Hindlimb muscle (tissue), 1 donor: ENCODE measurements around the gene PPP4R3A. TPM values are rescaled to one million over a fixed set of nuclear protein-coding genes. Genes with fewer than 3 reads are reported as not detected.
A peak's percentile ranks its signal among the peaks of the same experiment; 100 is the strongest.
"Not testable (repeated sequence)": the region's sequence is repeated elsewhere in the genome, so short reads cannot be mapped to it uniquely, and the experiment has no call there.

Experiments
- DNase-seq: peaks from one replicate; pipeline ENCODE4 v3.0.0-alpha.2; 2013
- polyA plus RNA-seq: library from polyadenylated mRNA; unstranded; fragments of 120-200 nt; gene quantifications from one replicate; pipeline ENCODE4 v1.2.1, GENCODE V29; 2013; ENCODE audit not compliant: insufficient read length

PPP4R3A gene
- 69.7 TPM for polyA plus RNA-seq

DNA sequence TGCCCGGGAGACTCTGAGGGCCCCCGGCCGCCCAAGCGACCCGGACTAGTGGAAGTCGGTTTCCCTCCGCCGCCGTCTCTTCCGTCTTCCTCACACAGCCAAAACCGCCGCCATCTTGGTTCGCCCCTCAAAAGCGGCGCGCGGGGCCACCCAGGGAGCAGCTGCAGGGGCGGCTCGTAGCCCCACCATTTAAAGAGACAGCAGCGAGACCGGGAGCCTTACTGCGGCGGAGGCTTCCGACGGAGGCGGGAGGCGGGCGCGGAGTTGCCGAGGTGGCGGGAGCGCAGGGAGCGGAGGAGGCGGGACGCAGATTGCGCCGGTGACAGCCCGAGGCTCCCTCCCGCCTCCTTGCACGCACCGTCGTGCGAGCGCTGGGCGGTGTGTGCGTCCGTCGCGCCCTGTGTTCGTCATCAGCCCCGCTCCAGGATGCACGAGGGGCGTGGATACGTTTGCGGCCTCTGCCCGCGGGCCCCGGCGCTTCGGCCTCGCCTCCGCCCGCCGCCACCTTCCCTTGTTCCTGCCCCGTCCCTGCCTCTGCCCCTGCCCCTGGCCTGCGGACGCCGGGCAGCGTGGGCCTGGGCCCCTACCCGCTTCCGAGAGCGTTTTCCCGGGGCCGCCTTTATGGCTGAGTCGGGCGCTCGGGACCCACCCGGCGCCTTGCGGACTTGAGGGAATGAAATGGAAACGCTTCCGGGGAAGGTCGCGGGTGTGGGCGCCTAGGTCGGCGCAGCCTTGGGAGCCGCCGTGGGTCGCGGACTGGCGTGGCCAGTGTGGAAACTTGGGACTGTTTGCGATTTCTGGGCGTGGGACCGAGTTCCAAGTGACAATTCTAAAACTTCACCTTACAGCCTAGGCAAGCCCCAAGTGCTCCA, at the start of gene PPP4R3A:
Gene PPP4R3A, minus strand, starts transcription at position 140 of the 872 bp plus-strand sequence. CDS start 663 bp downstream, outside the sequence.
- DNase-seq, result peak; percentile 98

DNA sequence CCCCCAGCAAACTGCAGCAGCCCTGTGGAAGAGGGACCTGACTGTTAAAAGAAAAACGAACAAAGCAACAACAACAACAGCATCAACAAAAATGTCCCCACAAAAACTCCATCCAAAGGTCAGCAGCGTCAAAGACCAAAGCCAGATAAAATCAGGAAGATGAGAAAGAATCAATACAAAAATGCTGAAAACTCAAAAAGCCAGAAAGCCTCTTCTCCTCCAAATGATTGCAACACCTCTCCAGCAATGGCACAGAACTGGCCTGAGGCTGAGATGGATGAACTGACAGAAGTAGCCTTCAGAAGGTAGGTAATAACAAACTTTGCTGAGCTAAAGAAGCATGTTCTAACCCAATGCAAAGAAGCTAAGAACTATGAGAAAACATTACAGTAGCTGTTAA, 45.4 kb upstream of the PPP4R3A start:
- DNase-seq, result no peak

DNA sequence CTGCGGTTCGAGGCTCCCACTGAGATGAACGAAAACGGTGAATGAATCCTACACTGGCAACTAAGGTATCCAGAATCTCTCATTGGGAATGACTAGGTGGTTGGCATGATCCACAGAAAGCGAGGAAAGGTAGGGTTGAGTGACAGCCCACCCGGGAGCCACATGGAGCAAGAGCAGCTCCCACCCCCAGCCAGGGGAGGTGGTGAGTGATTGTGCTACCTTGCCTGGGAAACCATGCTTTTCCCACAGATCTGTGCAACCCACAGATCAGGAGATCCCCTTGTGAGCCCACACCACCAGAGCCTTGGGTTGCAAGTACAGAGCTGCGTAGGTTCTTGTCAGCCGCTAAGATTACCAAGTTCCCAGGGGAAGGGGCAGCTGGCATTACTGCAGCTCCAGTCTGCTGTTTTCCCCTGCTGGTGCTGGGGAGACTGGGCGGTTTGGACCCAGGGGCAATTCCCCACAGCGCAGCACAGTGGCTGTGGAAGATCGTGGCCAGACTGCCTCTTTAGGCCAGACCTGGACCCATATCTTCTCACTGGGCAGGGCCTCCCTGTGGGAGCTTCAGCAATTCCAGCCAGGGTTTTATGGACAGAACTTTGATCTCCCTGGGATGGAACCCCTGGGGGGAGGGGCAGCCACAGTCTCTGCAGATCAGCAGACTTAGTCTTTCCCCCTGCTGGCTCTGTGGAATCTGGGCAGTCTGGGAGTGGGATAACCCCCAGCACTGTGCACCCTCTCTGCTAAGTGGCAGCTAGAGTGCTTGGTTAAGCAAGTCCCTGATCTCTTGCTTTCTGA, 44.6 kb upstream of the PPP4R3A start:
- no peak for DNase-seq

DNA sequence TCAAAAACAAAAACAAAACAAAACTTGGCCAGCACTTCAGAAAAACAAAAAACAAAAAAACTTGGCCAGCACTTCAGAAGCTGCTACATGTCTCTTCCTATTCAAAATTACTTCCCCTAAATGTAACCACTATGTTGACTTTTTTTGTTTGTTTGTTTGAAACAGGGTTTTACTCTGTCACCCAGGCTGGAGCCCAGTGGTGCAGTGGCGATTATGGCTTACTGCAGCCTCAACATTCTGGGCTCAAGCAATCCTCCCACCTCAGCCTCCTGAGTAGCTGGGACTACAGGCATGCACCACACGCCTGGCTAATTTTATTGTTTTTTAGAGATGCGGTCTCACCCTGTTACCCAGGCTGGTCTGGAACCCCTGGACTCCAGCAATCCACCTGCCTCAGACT, 38.0 kb upstream of the PPP4R3A start:
- no peak for DNase-seq

DNA sequence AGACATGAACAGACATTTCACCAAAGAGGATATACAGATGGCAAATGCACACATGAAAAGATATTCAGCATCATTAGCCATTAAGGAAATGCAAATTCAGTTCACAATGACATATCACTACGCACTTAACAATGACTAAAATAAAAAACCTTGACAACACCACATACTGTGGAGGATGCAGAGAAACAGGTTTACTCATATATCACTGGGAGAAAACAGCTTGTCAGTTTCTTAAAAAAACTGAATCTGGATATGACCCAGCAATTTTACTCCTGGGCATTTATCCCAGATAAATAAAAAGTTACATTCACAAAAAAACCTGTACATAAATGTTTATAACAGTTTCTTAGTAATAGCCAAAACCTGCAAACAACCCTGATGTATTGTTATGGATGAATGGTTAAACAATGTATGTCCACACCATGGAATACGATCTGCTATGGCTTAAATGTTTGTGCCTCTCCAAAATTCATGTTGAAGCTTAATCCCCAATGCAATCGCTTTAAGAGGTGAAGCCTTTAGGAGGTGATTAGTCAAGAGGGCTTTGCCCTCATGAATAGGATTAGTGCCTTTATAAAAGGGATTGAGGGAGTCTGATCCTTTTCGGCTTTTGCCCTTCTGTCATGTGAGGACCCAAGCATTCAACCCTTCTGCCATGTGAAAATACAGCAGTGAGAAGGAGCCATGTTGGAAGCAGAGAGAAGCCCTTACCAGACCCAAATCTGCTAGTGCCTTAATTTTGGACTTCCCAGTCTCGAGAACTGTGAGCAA, 36.0 kb upstream of the PPP4R3A start:
- no peak for DNase-seq

DNA sequence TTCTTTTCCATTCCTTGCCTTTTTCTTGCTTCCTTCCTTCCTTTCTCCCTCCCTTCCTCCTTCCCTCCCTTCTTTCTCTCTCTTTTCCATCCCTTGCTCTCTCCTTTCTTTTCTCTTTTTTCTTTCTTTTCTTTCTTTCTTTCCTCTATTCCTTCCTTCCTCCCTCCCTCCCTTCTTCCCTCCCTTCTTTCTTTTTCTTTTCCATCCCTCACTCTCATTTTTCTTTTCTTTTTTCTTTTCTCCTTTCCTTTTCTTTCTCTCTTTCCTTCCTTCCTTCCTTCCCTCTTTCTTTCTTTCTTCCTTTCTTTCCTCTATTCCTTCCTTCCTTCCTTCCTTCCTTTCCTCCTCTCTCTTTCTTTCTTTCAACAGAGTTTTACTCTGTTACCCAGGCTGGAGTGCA, 35.1 kb upstream of the PPP4R3A start:
- DNase-seq, result no peak

DNA sequence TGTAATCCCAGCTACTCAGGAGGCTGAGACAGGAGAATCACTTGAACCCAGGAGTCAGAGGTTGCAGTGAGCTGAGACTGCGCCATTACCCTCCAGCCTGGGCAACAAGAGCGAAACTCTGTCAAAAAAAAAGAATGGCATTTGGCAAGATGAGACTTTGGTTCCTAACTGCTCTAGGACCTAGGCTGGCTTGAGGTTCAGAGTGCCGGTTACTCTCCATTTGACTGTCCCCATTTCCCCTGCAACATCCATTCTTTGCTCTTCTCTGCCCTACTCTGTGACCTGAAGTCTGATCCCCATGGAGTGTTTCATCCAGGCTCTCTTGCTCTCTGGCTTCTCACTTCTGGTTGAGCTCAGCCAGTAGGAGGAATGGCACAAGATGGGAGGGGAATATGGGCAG, 26.2 kb upstream of the PPP4R3A start:
- no peak for DNase-seq

DNA sequence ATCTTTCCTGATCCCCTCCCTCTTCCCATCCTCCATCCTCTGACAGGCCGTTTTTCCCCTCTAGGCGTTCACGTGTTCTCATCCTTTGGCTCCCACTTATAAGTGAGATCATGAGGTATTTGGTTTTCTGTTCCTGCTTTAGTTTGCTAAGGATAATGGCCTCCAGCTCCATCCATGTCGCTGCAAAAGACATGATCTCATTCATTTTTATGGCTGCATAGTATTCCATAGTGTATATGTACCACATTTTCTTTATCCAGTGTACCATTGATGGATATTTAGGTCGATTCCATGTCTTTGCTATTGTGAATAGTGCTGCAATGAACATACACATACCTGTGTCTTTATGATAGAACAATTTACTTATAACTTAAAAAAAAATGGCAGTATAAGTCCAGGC, 23.9 kb upstream of the PPP4R3A start:
- not testable (repeated sequence) for DNase-seq

DNA sequence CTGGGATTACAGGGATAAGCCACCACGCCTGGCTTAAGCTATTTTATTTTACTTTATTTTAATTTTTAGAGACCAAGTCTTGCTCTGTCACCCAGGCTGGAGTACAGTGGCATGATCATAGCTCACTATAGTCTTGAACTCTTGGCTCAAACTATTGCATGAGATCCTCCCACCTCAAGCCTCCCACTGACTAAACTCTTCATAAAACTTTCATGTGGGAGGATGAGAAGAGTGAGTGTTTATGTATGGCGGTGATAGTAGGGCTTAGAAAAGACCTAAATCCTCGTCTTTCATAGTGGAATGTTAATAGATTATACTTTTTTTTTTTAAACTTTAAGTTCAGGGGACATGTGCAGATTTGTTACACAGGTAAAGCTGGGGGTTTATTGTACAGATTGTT, 23.5 kb upstream of the PPP4R3A start:
- no peak for DNase-seq

DNA sequence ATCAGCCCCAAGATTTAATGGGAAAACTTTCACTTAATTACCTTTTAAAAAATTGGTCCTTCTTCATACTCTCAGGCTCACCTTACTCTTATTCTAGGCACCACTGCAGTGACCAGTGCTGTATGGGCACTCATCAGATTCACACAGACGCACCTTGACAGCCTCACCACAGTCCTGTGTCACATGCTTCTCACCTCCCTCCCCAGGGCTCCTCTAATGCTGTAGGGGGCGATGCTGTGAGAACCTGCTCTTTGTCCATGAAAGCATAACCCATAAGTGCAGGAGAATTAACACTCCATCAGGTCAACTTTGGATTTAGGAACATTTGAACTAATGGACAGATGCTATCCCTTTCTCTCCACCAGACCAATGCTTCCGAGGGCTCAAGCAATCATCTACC, 13.9 kb upstream of the PPP4R3A start:
- DNase-seq, result no peak

DNA sequence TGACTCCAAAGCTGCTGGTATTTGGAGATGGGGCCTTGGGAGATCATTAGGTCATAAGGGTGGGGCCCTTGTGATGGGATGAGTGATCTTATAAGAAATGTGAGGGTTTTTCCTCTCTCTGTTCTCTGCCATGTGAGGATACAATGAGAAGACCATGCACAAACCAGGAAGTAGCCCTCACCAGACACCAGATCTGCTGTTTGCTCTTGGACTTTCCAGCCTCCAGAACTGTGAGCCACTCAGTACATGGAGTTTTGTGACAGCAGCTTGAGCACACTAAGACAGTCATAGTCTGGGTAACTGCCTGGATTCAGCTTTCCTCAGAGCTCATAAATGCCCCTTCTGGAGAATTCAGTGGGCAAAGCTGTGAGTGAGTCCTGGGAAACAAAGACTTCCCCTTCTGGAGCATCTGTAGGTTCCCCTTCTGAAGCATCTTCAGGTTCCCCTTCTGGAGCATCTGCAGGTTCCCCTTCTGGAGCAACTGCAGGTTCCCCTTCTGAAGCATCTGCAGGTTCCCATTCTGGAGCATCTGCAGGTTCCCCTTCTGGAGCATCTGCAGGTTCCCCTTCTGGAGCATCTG, 11.0 kb upstream of the PPP4R3A start:
- no peak for DNase-seq

DNA sequence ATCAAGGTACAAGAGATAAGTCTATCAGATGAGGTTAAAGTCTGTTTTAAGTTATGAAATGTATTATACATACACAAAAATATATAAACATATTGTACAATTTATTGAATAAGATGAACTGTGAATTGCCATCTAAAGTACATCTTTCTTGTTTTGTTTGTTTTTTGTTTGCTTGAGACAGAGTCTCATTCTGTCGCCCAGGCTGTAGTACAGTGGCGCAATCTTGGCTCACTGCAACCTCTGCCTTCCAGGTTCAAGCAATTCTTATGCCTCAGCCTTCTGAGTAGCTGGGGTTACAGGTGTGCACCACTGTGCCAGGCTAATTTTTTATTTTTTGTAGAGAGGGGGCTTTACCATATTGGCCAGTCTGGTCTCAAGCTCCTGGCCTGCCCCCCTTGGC, 10.0 kb upstream of the PPP4R3A start:
- DNase-seq, result no peak

DNA sequence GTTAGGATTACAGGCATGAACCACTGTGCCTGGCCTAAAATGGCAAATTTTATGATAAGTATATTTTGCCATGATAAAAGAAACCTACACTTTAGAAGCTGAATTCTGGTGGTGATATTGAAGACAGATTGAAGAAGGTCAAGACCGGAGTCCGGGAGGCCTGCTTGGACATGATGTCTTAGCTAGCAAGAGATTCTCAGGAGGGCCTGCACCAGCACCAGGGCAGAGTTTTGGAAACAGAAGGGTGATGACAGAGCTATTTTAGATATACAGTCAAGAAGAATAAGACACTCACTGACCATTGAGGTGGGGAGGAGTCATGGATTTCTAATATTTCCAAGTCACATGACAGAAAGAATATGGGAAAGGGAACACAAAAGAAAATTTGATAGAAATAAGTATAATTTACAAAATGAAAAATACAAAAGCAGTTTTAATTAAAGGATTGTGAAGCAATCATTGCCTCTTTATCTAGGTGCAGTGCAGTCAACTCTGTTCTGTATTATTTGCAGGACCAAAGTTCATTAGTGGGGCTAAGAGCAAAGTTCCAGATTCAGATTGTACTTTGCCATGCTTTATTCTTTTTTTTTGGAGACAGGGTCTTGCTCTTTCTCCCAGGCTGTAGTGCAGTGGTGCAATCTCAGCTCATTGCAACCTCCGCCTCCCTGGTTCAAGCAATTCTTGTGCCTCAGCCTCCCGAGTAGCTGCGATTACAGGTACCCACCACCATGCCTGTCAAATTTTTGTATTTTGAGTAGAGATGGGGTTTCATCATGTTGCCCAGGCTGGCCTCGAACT, 9.3 kb upstream of the PPP4R3A start:
- DNase-seq, result no peak

DNA sequence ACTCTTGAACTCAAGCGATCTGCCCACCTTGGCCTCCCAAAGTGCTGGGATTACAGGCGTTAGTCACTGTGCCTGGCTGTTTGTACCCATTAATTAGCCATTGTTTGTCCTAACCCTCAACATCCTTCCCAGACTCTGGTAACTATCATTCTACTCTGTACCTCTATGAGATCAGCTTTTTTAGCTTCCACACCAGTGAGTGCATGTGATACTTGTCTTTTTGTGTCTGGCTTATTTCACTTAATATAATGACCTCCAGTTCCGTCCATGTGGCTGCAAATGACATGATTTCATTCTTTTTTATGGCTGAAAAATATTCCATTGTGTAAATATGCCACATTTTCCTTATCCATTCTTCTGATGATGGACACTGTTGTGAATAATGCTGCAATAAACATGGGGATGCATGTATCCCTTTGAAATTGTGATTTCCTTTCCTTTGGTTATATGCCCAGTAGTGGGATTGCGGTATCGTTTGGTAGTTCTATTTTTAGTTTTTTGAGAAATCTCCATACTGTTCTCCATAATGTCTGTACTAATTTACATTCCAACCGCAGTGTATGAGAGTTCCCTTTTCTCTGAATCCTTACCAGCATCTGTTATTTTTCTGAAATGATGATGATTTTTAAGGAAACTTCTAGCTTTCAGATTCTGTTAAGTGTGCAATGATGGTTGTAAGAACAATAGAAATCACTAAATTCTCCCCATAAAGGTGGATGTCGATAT, 6.7 kb upstream of the PPP4R3A start:
- no peak for DNase-seq

DNA sequence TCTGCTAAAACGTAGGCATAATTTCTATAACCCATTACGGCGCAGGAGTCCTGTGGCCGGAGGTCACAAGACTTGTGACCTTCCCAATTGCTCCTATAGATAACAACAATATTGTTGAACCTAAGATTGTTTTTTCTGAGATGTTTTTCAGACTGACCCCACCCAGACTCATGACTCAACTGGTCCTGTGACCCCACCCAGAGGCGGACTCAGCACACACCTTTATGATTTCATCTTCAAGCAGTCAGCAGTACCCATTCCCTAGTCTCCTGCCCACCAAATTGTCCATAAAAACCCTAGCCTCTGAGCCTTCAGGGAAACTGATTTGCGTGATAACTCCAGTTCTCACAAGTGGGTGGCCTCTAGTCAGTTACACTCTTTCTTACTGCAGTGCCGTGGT, 5.9 kb upstream of the PPP4R3A start:
- DNase-seq, result no peak

DNA sequence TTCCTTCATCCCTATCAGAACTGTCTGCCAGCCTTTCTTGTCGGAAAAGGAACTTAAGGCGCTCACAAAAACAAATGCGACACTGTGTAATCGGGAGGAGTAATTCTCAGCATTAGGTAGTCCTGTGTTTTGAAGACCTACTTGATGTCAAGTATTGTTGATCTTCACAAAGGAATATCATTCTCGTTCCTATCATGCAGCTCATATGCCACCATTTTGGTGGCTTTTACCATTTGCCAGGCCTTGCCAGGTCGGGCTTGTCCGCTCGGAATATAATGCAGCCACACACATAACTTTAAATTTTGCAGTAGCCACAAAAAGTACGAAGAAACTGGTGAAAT, 903 bp upstream of the PPP4R3A start:
- DNase-seq, result no peak

DNA sequence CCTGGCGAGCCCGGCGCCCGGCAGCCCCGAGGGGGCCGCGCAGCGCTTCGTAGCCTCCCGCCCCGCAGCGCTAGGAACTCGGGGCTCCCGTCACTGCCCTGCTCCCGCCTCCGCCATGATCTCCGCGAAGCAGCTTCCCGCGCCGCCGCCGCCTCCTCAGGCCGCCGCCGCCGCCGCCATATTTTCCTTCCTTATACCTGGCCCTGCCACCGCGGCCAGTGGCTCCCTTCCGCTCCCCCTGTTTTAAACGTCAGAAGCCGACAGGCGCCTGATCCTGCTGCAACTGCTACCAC, 286 bp downstream of the PPP4R3A start:
- no peak for DNase-seq

DNA sequence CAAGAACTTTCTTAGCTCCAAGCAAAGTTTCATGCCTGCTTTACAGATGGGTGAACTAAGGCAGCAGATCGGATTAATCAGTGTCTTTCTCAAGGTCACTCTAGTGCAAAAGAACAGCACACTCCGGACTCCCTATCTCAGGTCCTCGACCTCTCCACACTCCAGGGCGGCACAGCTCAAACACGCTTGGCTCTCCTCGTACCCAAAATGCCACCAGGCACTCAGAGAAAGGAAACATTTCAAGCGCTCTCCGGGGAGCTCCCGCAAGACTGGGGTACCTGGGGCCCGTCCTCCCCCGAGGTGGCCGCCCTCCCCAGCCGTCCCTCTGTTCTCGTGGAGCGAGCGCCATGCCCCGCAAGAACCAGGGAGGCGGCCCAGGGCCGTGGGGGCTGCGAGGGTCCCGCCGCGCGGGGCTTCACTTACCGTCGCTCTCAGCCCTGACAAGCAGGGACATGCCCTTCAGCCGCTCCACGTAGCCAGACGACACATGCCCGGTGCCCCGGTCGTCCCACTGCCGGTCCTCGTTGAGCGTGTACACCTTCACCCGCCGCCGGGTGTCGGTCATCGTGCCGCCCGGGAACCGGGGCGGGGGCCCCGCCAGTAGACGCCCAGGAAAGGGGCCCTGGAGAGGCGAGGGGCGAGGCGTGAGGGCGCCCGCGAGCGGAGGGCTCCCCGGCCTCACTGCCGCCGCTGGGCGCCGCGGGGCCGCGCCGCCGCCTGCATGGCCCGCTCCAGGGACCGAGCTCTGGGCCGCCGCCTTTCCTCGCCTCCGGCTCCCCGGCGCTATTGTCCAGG, 830 bp downstream of the PPP4R3A start:
- peak; percentile 25 for DNase-seq

DNA sequence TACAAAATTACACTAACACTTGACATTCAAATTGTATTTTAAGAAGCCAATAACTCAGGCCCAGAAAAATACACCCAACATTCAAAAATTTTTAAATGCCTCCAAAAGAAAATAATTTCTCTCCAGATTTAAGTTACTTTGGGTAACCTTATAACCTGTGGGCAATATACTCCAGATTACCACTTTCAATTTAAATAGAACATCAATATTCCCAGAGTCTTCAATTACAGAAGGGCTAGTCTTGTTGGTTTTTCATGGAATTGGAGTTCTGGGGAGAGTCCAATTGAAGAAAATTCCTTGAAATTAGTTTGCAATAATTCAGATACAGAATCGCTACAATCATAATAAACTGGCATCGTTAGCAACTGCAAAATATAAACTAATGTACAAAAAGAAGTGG, 2.0 kb downstream of the PPP4R3A start:
- DNase-seq, result no peak

DNA sequence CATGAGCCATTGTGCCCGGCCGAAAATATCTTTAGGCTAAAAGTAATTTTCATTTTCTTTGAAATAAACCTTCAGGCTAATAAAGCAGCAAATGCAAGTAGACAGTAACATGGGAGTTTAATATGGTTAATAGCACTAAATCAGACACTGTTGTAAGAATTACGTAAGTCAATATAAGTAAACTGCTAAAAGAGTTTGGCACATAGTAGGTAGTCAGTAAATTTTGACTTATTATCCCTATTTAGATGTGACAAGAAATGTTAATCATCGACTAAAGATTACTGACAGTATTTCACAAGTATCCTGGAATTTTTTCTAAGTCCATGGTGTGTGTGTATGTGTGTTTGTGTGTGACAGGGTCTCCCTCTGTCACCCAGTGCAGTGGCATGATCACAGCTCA, 3.9 kb downstream of the PPP4R3A start:
- no peak for DNase-seq
